HUES64 (cell line): Measurements from ENCODE around the gene ALG2.
"Not testable (repeated sequence)": the region's sequence is repeated elsewhere in the genome, so short reads cannot be mapped to it uniquely, and the experiment has no call there.

Experiments used
- H3K27ac ChIP-seq: 2 replicates; pipeline ENCODE4 v1.7.0; 2013; ENCODE audit warnings: low read depth, low read length, inconsistent platforms
- H3K27me3 ChIP-seq: 2 replicates; pipeline ENCODE4 v1.6.1; 2013; ENCODE audit warnings: mild to moderate bottlenecking, low read length; ENCODE audit not compliant: insufficient read depth
- H3K36me3 ChIP-seq: 2 replicates; pipeline ENCODE4 v1.6.1; 2013; ENCODE audit warnings: mild to moderate bottlenecking, low read length; ENCODE audit not compliant: insufficient read depth
- H3K4me1 ChIP-seq: 2 replicates; pipeline ENCODE4 v1.6.1; 2013; ENCODE audit warnings: mild to moderate bottlenecking, low read length, moderate library complexity; ENCODE audit not compliant: insufficient read depth
- H3K4me3 ChIP-seq: 2 replicates; pipeline ENCODE4 v1.5.1; 2013; ENCODE audit warnings: mild to moderate bottlenecking, low read length, moderate library complexity
- H3K9ac ChIP-seq: 2 replicates; pipeline ENCODE4 v1.6.1; 2013; ENCODE audit warnings: mild to moderate bottlenecking, low read depth, low read length
- H3K9me3 ChIP-seq: 2 replicates; pipeline ENCODE4 v1.6.1; 2013; ENCODE audit warnings: low read depth, low read length; ENCODE audit not compliant: insufficient read depth
- WGBS: fragments of 150-250, 120-280 bp; methylation state at CpG from one replicate; pipeline ENCODE4 v1.1.7; 2013; ENCODE audit warnings: missing lambda C conversion rate; 5-methylcytosine and 5-hydroxymethylcytosine counted together

Gene ALG2

GRCh38 chr9:99257723-99258389, 36.1 kb upstream of the ALG2 start:
- Histone ChIP-seq H3K36me3 (no peaks in the 10 kb centered on the region), H3K9me3 (no peaks in the 10 kb centered on the region), H3K4me3 (no peak overlapping the region), H3K4me1 (peaks cover 7% of the 10 kb centered on the region; the same call in 1 of the 2 replicates), H3K9ac (no peak overlapping the region), H3K27me3 (no peaks in the 10 kb centered on the region), H3K27ac (no peak overlapping the region)
- 93% methylated on average over 8 of the region's 8 CpGs for WGBS

- no peak overlapping the region for H3K27ac ChIP-seq
- no peaks in the 10 kb centered on the region for H3K27me3 ChIP-seq
- 98% methylated on average over 1 of the region's 1 CpG for WGBS
- peaks cover 7% of the 10 kb centered on the region; the same call in 1 of the 2 replicates for H3K4me1 ChIP-seq
- H3K9ac ChIP-seq = no peak overlapping the region
- no peak overlapping the region for H3K4me3 ChIP-seq
- H3K36me3 ChIP-seq = no peaks in the 10 kb centered on the region
- no peaks in the 10 kb centered on the region for H3K9me3 ChIP-seq
These were observed 33.9 kb upstream of the ALG2 start for GRCh38 chr9:99255651-99256050.

- peaks cover 3% of the 10 kb centered on the region; the same call in 1 of the 2 replicates for H3K4me1 ChIP-seq
- H3K27ac ChIP-seq = no peak overlapping the region
- H3K4me3 ChIP-seq = no peak overlapping the region
- no peaks in the 10 kb centered on the region for H3K27me3 ChIP-seq
- WGBS = 90% methylated on average over 15 of the region's 15 CpGs
- no peaks in the 10 kb centered on the region for H3K36me3 ChIP-seq
- no peak overlapping the region for H3K9ac ChIP-seq
- H3K9me3 ChIP-seq = no peaks in the 10 kb centered on the region
These were observed 32.2 kb upstream of the ALG2 start for GRCh38 chr9:99253772-99254431.

- 100% methylated on average over 2 of the region's 2 CpGs for WGBS
- Histone ChIP-seq H3K27me3 (no peaks in the 10 kb centered on the region), H3K9me3 (no peaks in the 10 kb centered on the region), H3K9ac (no peak overlapping the region), H3K36me3 (no peaks in the 10 kb centered on the region), H3K4me3 (no peak overlapping the region), H3K4me1 (no peaks in the 10 kb centered on the region), H3K27ac (no peak overlapping the region)
These were observed 31.4 kb upstream of the ALG2 start for GRCh38 chr9:99253134-99253533.

GRCh38 chr9:99251157-99251556, 29.4 kb upstream of the ALG2 start:
- H3K9ac ChIP-seq = no peak overlapping the region
- H3K27me3 ChIP-seq = no peaks in the 10 kb centered on the region
- WGBS = 93% methylated on average over 4 of the region's 4 CpGs
- H3K9me3 ChIP-seq = no peaks in the 10 kb centered on the region
- H3K27ac ChIP-seq = no peak overlapping the region
- no peaks in the 10 kb centered on the region for H3K4me1 ChIP-seq
- no peaks in the 10 kb centered on the region for H3K36me3 ChIP-seq
- no peak overlapping the region for H3K4me3 ChIP-seq

GRCh38 chr9:99249619-99250018, 27.9 kb upstream of the ALG2 start:
- Histone ChIP-seq H3K27ac (no peak overlapping the region), H3K9ac (no peak overlapping the region), H3K27me3 (no peaks in the 10 kb centered on the region), H3K9me3 (no peaks in the 10 kb centered on the region), H3K4me3 (no peak overlapping the region), H3K36me3 (no peaks in the 10 kb centered on the region), H3K4me1 (no peaks in the 10 kb centered on the region)

- no peaks in the 10 kb centered on the region for H3K9me3 ChIP-seq
- H3K4me3 ChIP-seq = no peak overlapping the region
- no peaks in the 10 kb centered on the region for H3K27me3 ChIP-seq
- no peak overlapping the region for H3K27ac ChIP-seq
- no peak overlapping the region for H3K9ac ChIP-seq
- H3K4me1 ChIP-seq = no peaks in the 10 kb centered on the region
- WGBS = 87% methylated on average over 3 of the region's 3 CpGs
- H3K36me3 ChIP-seq = no peaks in the 10 kb centered on the region
These were observed 22.9 kb upstream of the ALG2 start for GRCh38 chr9:99244344-99245260.

GRCh38 chr9:99241106-99241505, 19.4 kb upstream of the ALG2 start:
- Histone ChIP-seq H3K9me3 (no peaks in the 10 kb centered on the region), H3K9ac (no peak overlapping the region), H3K4me3 (no peak overlapping the region), H3K4me1 (no peaks in the 10 kb centered on the region), H3K27me3 (no peaks in the 10 kb centered on the region), H3K27ac (no peak overlapping the region), H3K36me3 (no peaks in the 10 kb centered on the region)
- 85% methylated on average over 5 of the region's 7 CpGs for WGBS

GRCh38 chr9:99239341-99240060, 17.8 kb upstream of the ALG2 start:
- no peak overlapping the region for H3K4me3 ChIP-seq
- no peak overlapping the region for H3K9ac ChIP-seq
- no peak overlapping the region for H3K27ac ChIP-seq
- H3K27me3 ChIP-seq = no peaks in the 10 kb centered on the region
- H3K9me3 ChIP-seq = no peaks in the 10 kb centered on the region
- no peaks in the 10 kb centered on the region for H3K36me3 ChIP-seq
- 85% methylated on average over 6 of the region's 6 CpGs for WGBS
- no peaks in the 10 kb centered on the region for H3K4me1 ChIP-seq

- no peaks in the 10 kb centered on the region for H3K9me3 ChIP-seq
- 0 out of 2 replicates have a peak, but pooled peaks cover under 1% of the 10 kb centered on the region for H3K36me3 ChIP-seq
- H3K4me3 ChIP-seq = no peak overlapping the region
- no peak overlapping the region for H3K27ac ChIP-seq
- no peak overlapping the region for H3K9ac ChIP-seq
- no peaks in the 10 kb centered on the region for H3K27me3 ChIP-seq
- no peaks in the 10 kb centered on the region for H3K4me1 ChIP-seq
These were observed 16.6 kb upstream of the ALG2 start for GRCh38 chr9:99238331-99238730.

GRCh38 chr9:99237849-99238248, 16.1 kb upstream of the ALG2 start:
- H3K4me1 ChIP-seq, H3K4me3 ChIP-seq, H3K27ac ChIP-seq, H3K9me3 ChIP-seq, H3K27me3 ChIP-seq, H3K36me3 ChIP-seq, H3K9ac ChIP-seq: not testable (repeated sequence)
- WGBS = 90% methylated on average over 4 of the region's 4 CpGs
